Thyroid gland (tissue), 4 donors: ENCODE results near the gene FRMD4A.

ENCODE experiments used
- CTCF ChIP-seq, 6 experiments: fragments of 200-600 bp in 3 of 6; fragments of 450-650 bp in 3 of 6; sonication (generic) in 3 of 6; IDR thresholded peaks; one replicate each; pipeline ENCODE4 v1.5.1; 2016 to 2019; ENCODE audit warnings: antibody characterized with exemption in 6 of 6, mild to moderate bottlenecking in 2 of 6, inconsistent platforms in 1 of 6, moderate library complexity in 1 of 6
- POLR2A ChIP-seq, 2 donors: fragments of 450-650 bp; IDR thresholded peaks; one replicate each; pipeline ENCODE4 v1.6.1; 2017; ENCODE audit warnings: antibody characterized with exemption in 2 of 2, mild to moderate bottlenecking in 2 of 2, moderate library complexity in 1 of 2

- TF ChIP-seq POLR2A (IDR thresholded peaks at IDR 0.05) (no peak), CTCF (IDR thresholded peaks at IDR 0.05) (no peak)
These were observed 697.0 kb downstream of the FRMD4A start for GRCh38 chr10:13633689-13634088.
